ENCODE results near the gene USP7.

DNA sequence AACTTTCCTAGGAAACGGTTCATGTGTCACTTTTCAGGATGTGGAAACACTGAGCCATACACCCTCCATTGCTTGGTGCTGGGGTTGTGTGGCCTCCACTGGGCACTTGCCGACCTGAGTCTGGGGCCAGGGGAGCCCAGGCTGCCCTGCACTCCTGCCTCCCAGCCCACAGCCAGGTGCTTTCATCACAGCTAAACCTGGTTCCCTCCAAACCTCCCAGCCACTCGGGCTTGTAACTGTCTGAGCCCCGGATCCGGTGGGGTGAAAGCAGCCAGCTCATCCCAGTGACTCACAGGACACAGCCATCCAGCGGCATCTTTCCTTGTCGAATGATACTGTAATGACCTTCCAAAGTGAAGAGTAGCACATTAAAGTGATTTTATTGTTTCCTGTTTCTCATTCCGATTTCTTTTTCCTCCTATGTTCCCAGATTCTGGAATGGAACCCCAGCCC, 114.7 kb downstream of the USP7 start:
- TF ChIP-seq, protein P1, sequence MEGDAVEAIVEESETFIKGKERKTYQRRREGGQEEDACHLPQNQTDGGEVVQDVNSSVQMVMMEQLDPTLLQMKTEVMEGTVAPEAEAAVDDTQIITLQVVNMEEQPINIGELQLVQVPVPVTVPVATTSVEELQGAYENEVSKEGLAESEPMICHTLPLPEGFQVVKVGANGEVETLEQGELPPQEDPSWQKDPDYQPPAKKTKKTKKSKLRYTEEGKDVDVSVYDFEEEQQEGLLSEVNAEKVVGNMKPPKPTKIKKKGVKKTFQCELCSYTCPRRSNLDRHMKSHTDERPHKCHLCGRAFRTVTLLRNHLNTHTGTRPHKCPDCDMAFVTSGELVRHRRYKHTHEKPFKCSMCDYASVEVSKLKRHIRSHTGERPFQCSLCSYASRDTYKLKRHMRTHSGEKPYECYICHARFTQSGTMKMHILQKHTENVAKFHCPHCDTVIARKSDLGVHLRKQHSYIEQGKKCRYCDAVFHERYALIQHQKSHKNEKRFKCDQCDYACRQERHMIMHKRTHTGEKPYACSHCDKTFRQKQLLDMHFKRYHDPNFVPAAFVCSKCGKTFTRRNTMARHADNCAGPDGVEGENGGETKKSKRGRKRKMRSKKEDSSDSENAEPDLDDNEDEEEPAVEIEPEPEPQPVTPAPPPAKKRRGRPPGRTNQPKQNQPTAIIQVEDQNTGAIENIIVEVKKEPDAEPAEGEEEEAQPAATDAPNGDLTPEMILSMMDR (conservative IDR thresholded peaks at IDR 0.05; ENCODE audit: low read length) = no peak
- TF ChIP-seq EZH2phosphoT487 (IDR thresholded peaks at IDR 0.05; ENCODE audit: borderline replicate concordance, low read depth, low read length) = no peak

Data from OCI-LY7 (cell line).